ENCODE results near the gene PPA1.
"Not testable (repeated sequence)": the region's sequence is repeated elsewhere in the genome, so short reads cannot be mapped to it uniquely, and the experiment has no call there.

The PPA1 gene

DNA sequence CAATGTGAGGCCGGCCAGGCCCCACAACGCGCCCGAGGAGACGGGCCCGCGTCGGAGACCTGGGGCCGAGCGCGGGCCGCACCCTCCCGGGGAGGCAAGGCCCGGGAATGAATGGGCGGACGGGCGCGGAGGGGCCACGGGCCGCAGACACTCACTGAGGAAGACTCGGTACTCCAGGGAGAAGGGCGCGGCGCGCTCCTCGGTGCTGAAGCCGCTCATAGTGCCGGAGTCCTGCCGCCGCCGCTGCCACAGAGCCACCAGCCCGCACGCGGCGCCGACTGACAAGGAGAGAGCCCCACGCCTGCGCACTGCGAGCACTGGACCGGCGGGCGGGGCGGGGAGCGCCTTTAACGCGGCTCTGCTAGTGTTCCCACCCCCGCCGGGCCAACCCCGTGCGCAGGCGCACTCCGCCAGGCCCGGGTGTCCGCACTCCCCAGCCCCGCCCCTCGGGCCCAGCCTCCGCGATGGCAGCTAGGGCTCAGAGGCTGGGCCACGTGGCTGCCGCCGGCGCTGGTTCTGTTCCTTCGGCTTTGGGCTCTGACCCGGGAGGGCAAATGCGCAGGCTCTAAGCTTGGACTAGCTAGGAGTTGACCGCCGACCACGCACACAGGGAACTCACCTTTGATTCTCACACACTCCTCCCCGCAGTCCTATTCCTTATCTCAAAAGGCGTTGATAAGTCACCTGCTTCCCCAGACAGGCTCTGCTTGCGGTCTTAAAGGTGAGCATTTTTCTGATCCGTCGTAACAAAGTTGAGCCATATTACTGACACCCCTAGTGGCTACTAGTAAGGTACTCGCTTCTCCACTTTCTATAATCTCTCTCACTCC lies at the start of gene PPA1:
Gene PPA1 (minus strand): TSS at position 321 of the 830 bp plus-strand sequence. CDS start 102 bp downstream, at position 219.
- DNase-seq: peak; percentile 38

DNA sequence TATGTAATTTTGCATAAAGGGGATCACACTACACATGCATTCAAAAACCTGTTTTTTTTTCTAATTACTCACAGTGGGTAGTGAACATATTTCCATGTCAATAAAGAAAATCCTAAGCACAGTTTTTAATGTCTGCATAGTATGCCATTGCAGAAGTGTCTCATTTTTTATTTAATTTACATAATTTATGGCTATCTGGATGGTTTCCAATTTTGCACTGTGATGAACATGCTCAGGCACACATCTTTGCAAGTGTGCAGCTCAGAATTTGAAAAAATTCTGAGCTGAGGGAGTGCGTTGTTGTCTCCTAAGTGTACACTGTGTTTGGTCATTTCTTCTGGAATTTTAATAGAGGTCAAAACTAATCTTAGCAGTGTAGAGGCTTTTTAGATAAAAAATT lies 48.4 kb upstream of the PPA1 start:
- no peak for DNase-seq

DNA sequence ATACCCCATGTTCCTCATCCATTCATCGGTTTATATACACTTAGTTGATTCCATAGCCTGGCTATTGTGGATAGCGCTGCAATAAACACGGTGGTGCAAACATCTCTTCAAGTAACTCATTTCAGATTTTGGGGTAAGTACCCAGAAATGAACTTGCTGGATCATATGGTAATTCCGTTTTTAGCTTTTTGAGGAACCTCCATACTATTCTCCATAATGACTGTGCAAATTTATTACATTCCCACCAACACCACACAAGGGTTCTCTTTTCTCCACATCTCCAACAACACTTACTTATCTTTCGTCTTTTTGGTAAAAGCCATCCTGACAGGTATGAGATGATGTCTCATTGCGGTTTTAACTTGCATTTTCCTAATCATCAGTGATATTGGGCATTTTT lies 46.9 kb upstream of the PPA1 start:
- DNase-seq: no peak

DNA sequence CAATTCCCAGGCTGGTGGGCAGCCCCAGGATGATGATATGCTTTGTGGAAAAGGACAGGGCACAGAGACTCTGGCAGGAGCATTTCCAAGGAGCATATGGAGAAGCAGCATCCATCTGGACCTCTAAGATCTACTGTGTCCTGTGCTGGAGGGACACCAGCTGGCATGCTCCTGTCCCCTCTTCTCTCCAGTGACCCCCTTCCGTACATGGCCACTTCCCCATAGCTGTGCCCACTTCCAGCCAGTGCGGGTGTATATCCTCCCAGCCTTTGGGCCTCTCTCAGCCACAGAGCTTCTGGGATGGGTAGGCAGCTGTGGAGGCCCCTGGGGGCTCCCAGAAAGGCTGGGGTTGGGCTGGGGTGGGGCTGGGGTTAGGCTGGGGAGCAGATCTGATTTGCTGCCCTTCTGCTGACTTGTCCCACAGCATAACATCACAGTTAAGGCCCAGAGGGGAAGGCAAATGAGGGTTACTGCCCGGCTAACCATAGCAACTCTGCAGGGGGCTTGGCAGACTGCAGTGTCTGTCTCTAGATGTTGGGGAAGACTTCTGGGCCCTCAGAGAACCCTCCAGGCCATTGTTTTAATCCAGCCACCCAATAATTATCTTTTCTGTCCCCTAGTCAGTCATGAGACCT lies 44.3 kb upstream of the PPA1 start:
- DNase-seq: no peak

DNA sequence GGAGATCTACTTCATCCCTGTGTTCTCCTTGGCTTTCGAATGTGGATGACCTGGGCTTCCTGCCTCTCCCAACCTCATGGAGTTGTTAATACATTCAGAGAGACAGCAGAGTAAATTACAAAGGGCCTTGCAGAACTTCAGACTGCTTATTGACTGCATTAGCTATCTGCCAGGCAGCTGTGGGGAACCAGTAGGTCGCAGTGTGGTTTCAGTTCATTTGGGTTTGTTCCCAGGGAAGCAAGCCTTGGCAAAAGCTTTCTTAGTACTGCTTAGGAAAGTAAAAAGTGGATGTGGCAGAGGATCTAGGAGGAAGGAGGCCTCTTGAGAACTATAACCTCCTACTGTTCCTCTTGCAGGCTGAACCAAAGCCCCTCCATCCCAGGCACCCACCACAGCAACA lies 41.4 kb upstream of the PPA1 start:
- DNase-seq: no peak

DNA sequence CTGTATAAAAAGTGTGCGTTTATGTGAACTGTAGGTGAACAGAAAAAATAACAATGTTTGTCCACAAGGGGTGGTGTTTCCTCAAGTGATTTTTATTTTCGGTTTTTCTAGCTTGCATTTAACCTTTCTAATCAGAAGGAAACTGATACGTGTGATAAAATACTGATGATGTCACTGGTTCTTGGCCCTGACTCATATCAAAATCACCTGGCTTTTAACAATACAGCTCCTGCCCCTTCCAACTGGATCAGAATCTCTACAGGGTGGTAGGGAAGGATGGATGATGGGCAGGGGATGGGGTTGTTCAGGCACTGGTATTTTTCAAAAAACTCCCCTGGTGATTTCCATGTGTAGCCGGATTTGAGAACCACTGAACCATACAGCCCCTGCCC lies 39.7 kb upstream of the PPA1 start:
- no peak for DNase-seq

DNA sequence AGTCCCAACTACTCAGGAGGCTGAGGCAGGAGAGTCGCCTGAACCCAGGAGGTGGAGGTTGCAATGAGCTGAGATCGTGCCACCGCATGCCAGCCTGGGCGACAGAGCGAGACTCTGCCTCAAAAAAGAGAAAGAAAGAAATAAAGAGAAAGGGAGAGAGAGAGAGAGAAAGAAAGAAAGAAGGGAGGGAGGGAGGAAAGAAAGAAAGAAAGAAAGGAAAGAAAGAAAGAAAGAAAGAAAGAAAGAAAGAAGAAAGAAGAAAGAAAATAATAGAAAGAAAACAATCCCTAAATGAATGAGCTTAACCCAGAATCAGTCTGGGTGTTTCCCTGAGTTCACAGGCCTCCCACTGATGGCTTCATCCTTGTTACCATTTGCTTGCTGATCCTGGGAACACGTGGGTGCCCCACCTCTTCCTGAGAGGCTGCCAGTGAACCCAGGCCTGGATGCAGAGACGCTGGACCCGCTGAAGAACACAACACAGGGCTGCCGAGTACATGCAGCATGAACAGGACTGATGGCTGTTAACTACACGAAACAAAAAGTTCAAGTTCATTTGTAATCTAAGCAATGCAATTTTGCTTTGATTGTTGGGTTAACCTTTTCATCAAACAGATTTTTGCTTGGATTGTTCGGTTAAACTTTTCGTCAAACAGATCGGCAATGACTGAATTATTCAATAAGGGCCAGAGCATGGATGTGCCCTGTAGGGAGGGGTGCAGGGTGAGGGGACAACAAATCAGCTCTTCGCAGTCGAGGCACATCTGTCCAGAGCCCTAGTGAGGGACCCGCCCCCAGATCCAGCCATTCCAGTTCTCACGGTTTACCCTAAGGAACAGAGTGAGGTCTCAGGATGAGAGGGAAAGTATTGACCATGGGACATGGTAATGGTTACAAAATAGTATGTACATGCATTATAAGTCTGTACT lies 39.0 kb upstream of the PPA1 start:
- no peak for DNase-seq

DNA sequence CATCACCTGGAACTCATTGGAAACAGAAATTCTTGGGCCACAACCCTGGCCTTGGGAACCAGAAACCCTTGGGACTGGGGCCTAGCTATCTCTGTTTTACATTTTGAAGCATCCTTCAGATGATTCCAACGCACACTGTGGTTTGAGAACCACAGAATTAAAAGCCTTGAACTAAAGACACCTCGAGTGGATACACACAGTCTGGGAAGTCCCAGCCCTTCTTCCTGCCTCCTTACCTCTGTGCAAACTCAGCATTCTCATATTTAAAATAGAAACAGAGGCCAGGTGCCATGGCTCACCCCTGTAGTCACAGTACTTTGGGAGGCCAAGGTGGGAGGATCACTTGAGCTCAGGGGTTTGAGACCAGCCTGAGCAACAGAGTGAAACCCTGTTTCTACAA lies 37.7 kb upstream of the PPA1 start:
- no peak for DNase-seq

DNA sequence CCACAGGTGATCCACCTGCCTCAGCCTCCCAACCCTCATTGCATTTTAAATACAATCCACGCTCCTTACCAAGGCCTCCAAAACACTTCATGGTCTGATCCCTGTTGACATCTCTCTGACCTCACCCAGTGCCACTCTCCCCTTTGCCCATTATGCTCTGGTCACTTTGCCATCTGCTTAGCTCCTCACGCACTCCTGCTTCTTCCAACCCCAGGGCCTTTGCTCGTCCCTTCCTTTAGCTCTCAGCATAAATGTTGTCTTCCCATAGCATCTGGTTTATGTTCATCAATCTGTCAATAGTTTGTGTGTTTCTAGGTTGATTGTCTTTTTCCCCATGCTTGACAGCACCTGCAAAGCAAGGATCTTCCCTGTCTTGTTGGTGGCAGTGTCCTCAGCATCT lies 36.5 kb upstream of the PPA1 start:
- no peak for DNase-seq

DNA sequence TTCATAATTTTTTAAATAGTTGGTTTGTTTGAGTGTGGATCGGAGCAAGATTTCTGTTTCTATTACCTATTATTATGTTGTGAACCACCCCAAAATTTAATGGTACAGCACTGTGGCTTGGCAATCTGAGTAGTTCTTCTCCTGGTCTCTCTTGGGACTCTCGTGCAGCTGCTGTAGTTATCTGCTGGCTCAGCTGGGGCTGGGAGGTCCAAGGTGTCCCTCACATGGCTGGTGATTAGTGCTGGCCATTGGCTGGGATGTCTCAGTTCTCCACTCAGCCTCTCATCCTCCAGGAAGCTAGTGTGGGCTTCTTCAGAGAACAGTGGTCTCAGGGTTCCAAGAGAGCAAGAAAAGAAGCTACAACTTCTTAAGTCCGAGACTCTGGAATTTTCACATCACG lies 35.1 kb upstream of the PPA1 start:
- DNase-seq: no peak

DNA sequence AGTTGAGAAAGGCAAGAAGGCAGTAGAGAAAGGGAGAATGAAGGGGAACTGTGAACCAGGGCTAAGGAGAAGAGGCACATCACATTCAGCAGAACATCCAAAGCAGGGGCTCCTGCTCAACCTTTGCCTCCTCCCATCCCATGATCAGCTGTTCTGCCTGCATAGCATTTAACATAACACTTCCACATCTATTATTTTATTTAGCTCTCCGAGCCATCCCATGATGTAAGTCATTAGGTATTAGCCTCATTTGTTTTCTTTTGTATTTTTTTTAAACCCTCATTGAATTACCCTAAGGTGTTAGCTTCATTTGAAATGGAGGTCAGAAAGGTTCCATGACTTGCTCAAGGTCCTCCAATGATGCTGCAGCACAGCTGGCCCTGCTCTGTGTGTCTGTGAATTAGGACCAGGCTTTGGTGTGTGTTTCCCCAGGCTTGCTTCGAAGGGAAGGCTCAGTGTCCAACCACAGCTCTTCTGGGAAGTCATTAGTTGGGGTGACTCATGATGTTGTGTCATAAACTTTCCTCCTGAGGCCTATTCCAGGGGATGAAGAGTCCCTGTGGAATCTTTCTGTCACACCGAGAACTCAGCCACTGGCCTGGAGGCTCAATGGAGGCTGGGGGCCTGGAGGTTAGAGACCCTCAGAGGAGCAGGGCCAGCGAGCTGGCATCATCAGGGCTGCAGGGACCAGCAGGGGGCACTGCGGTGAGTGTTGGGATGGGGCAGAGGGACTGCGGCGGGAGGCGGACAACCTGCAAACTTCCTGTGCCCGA lies 34.1 kb upstream of the PPA1 start:
- DNase-seq: no peak

DNA sequence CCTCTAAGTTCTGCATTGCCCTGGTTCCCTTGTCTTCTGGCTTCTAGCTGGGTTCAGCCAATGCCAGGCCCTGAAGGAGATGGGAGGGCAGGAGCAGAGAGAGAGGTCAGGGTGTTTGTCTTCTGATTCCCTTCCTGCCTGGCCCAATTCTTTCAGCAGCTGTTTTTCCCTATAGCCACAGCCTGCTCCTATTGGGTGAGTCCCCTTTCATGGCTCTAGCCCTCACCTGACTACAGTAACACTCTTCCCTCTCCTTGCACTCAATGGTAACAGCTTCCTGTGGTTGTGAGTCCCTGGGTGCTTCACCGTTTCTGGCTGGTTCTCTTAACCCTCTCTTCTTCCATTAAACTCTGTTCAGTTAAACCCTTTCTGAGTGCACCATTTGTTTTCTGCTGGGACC lies 33.5 kb upstream of the PPA1 start:
- no peak for DNase-seq

DNA sequence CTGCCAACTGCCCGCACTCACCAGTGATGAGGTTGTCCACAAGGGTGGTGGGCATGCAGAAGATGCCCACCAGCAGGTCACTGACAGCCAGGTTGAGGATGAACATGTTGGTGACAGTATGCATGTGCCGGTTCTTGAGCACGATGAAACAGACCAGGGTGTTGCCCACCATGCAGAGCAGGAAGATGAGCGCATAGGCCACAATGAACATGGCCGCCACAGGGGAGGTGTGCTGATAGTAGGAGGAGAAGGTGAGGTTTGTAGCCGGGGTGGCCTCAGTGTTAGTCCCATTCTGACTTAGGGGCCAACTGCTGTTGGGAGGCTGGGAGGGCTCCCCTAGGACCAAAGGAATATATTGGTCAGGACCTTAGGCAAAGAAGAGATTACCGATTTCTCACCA lies 32.8 kb upstream of the PPA1 start:
- DNase-seq: no peak

DNA sequence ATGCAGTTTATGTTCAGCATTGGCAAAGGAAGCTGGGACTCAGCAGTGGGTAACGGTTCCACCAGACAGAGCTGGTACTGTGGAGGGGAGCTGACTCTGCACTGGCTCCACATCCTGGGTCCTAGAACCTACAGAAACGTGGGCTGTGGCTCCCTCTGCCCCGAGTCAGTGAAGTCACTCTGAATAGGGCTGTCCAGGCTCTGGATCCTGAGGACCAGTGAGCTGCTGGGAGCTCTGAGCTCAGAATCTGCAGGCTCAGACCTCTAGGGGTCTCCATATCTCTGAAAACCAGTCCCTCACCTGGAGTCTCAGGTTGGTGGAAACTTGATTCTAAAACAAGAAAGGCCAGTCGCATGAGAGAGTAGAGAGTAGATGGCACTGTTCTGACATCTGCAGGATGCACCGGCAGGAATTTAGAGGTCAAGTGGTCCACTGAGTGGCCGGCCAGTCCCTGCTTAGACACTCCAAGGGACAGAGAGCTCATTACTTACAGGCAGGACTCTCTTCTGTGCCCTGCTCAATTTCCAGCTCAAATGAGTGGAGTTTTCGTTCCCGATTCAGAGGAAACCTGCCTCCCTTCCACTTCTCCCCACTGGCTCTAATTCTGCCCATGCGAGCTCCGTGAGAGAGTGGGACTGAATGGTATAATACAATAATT lies 31.9 kb upstream of the PPA1 start:
- no peak for DNase-seq

DNA sequence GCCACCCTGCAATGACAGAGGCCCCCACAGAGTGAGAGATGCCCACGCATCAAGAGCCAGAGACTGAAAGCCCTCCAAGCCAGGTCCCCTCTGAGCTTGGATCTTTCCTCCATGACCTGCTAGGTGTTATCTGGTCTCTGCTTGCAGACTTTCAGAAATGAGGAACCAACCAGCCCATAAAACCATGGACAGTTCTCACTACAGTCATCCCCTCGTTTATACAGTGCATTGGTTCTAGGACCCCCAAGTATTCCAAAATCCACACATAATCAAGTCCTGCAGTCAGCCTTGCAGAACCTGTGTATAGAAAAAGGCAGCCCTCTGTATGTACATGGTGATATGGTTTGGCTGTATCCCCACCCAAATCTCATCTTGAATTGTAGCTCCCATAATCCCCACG lies 27.5 kb upstream of the PPA1 start:
- no peak for DNase-seq

DNA sequence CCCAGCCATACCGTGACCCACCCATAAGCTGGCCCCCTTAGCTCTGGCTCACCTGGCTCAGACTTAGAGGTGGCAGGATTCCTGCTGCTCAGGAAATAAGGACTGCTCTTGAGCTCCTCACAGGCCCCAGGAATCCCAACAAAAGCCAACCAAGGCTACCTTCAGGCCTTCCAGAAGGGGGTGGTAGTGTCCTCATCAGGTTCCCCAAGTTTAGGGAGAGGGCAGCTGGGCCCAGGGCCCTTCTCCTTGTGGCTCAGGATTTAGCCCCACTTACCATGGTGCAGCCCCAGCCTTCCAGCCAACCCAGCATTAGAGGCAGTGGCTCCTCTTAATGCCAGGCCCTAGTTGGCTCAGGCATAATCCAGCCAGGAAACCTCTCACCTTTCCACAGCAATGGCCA lies 27.0 kb upstream of the PPA1 start:
- no peak for DNase-seq

DNA sequence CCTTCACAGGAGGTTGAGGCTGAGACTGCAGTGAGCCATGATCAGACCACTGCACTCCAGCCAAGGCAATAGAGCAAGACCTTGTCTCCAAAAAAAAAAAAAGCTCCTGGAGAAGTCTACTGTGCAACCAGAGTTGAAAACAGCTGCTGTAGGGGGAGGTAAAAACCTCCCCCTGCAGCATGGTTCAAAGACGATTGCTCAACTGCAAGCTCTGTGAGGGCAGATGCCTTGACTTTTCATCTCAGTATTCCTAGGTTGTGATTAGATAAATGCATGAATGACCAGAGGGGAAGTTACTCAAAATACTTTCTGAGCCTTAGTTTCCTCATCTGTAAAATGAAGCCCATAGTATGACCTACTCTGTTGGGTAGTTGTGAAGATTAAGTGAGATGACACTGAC lies 25.0 kb upstream of the PPA1 start:
- no peak for DNase-seq

DNA sequence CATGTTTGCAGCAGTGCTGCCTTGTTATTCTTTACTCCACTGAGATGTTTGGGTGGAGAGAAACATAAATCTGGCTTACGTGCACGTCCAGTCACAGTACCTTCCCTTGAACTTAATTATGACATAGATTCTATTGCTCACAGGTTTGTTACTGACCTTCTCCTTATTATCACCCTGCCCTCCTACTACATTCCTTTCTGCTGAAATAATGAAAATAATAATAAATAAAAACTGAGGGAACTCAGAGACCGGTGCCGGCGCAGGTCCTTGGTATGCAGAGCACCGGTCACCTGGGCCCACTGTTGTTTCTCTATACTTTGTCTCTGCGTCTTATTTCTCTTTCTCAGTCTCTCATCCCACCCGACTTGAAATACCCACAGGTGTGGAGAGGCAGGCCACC lies 24.6 kb upstream of the PPA1 start:
- DNase-seq: not testable (repeated sequence)

DNA sequence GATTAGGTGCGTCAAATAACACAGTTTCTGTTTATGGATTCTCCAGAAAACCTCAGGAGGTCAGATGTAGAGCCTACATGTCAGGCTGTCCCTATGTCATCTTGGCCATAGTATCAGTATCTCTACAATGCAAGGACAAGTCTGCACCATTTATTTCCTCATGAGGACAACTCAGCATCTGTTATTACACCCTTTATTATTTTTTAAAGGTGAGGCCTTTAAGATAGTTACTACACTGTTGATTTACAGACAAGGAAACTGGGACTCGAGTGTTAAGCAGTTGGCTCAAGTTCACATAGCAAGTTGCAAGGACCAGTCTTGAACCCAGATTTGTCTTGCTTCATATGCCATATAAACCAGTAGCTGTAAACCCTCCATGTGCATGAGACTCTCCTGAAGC lies 23.2 kb upstream of the PPA1 start:
- DNase-seq: no peak

DNA sequence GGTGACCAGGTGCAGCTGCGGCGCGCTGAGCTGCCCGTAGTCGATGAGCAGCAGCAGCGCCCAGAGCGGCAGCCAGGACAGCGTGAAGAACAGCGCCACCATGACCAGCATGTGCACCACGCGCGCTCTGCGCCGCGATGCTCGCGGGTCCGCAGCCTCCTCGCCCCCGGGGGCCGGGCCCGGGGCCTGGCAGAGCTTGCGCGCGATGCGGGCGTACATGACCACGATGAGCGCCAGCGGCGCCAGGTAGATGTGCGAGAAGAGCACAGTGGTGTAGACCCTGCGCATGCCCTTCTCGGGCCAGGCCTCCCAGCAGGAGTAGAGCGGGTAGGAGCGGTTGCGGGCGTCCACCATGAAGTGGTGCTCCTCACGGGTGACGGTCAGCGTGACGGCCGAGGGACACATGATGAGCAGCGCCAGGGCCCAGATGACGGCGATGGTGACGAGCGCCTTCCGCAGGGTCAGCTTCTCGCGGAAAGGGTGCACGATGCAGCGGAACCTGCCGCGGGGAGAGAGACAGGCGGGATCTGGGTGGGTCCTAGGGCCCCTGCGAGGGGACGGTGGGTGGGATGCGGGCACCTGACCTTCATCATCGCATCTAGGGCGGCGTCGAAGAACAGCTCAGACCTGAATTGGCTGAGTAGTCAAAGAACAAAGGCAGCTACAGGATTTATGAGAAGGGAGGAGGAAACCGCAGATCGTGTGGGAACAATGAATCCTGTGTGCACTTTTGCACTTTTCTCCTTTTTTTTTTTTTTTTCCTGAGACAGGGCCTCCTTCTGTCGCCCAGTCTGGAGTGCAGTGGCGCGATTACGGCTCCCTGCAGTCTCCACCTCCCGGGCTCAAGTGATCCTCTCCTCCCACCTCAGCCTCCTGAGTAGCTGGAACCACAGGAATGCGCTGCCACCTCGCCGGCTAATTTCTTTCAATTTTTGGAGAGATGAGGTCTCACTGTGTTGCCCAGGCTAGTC lies 22.4 kb upstream of the PPA1 start:
- DNase-seq: no peak

DNA sequence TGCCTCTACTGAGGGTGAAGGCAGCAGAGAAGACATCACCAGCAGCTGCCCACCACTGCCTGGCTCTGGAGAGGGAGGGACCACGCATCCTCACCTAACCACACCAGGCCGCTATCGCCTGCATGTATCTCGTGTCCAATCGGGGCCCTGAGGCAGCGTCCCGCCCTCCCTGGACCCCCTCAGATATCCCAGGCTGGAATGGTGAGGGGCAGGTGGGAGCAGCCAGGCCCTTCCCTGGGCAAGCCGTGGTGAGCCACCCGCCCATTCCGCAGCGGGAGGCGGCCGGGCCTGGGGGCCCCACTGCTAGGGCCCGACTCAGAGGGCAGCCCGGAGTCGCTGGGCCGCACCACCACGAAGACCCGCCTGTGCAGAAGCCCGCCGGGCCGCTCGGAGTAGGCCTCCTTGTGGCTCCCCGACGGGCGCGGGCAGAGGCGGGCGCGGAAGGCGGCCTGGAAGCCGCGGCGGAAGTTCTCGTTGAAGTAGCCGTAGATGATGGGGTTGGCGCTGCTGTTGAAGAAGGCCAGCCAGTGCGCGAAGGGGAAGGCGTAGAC lies 21.6 kb upstream of the PPA1 start:
- no peak for DNase-seq

All from NCI-H524 treated with DMSO at 0.1 percent for 48 hours (cell line).